Neuronal stem cell (in vitro differentiated cells): ENCODE measurements around the gene SSTR5.
A peak's percentile ranks its signal among the peaks of the same experiment; 100 is the strongest.

Experiments
- DNase-seq: peaks from one replicate; pipeline ENCODE4 v3.0.0-alpha.2; 2013; ENCODE audit warnings: low spot score
- H2AFZ ChIP-seq: one replicate; pipeline ENCODE4 v1.6.1; 2013; ENCODE audit warnings: mild to moderate bottlenecking, low read length, inconsistent platforms
- H2AK5ac ChIP-seq: 2 replicates; pipeline ENCODE4 v1.6.1; 2013; ENCODE audit warnings: low read depth, mild to moderate bottlenecking, inconsistent platforms, low read length, moderate library complexity, mixed read lengths
- H2BK120ac ChIP-seq: 2 replicates; pipeline ENCODE4 v1.6.1; 2013; ENCODE audit warnings: low read depth, mild to moderate bottlenecking, inconsistent platforms, low read length, moderate library complexity, mixed read lengths
- H2BK12ac ChIP-seq: one replicate; pipeline ENCODE4 v1.6.1; 2013; ENCODE audit warnings: low read length, inconsistent platforms
- H2BK15ac ChIP-seq: 2 replicates; pipeline ENCODE4 v1.6.1; 2013; ENCODE audit warnings: mild to moderate bottlenecking, low read length, inconsistent platforms, mixed read lengths
- H2BK5ac ChIP-seq: one replicate; pipeline ENCODE4 v1.6.1; 2013; ENCODE audit warnings: inconsistent platforms, mild to moderate bottlenecking, low read length, moderate library complexity
- H3K14ac ChIP-seq: one replicate; pipeline ENCODE4 v1.6.1; 2013; ENCODE audit warnings: low read length, inconsistent platforms
- H3K18ac ChIP-seq: 2 replicates; pipeline ENCODE4 v1.6.1; 2013; ENCODE audit warnings: low read length, inconsistent platforms
- H3K23ac ChIP-seq: 2 replicates; pipeline ENCODE4 v1.6.1; 2013; ENCODE audit warnings: low read depth, mild to moderate bottlenecking, mixed read lengths, low read length, inconsistent platforms; ENCODE audit not compliant: poor library complexity
- H3K27ac ChIP-seq: replicated peaks from 3 replicates; pipeline ENCODE4 v1.5.1; 2013; ENCODE audit warnings: low read length, inconsistent platforms
- H3K27me3 ChIP-seq, 3 experiments: 2 replicates each; pipeline ENCODE4 v1.6.1; 2013; ENCODE audit warnings: low read length in 3 of 3, mild to moderate bottlenecking in 2 of 3, inconsistent platforms in 1 of 3, low read depth in 1 of 3, mixed read lengths in 1 of 3, moderate library complexity in 1 of 3; ENCODE audit not compliant: control insufficient read depth in 3 of 3, insufficient read depth in 3 of 3
- H3K36me3 ChIP-seq, 2 donors: replicated peaks in 1 of 2; 2 replicates each; pipeline ENCODE4 v1.6.1; 2013; ENCODE audit warnings: low read length in 2 of 2; ENCODE audit not compliant: control insufficient read depth in 2 of 2, insufficient read depth in 2 of 2
- H3K4ac ChIP-seq: 2 replicates; pipeline ENCODE4 v1.6.1; 2013; ENCODE audit warnings: inconsistent platforms, mild to moderate bottlenecking, low read length, moderate library complexity
- H3K4me1 ChIP-seq, 2 donors: 1 replicate in 1 of 2; 2 replicates in 1 of 2; pipeline ENCODE4 v1.6.1; 2013; ENCODE audit warnings: low read length in 2 of 2, low read depth in 1 of 2; ENCODE audit not compliant: control insufficient read depth in 2 of 2, insufficient read depth in 1 of 2
- H3K4me2 ChIP-seq: one replicate; pipeline ENCODE4 v1.6.1; 2013; ENCODE audit warnings: mild to moderate bottlenecking, low read length, inconsistent platforms; ENCODE audit not compliant: insufficient read depth, poor library complexity, severe bottlenecking
- H3K4me3 ChIP-seq, 2 donors: 2 replicates each; pipeline ENCODE4 v1.5.1; 2013; ENCODE audit warnings: low read length in 2 of 2, mild to moderate bottlenecking in 2 of 2, inconsistent platforms in 1 of 2, moderate library complexity in 1 of 2
- H3K79me1 ChIP-seq: one replicate; pipeline ENCODE4 v1.6.1; 2013; ENCODE audit warnings: low read depth, mild to moderate bottlenecking, inconsistent platforms, low read length, moderate library complexity
- H3K9ac ChIP-seq: one replicate; pipeline ENCODE4 v1.6.1; 2013; ENCODE audit warnings: mild to moderate bottlenecking, low read depth, low read length, inconsistent platforms; ENCODE audit not compliant: poor library complexity
- H3K9me3 ChIP-seq, 2 donors: replicated peaks in 1 of 2; 2 replicates each; pipeline versions ENCODE3 to v1.6.1; 2013; ENCODE audit warnings: low read length in 2 of 2, mild to moderate bottlenecking in 2 of 2, inconsistent platforms in 1 of 2, low read depth in 1 of 2, mixed read lengths in 1 of 2, moderate library complexity in 1 of 2; ENCODE audit not compliant: control insufficient read depth in 2 of 2, insufficient read depth in 1 of 2
- H4K8ac ChIP-seq: one replicate; pipeline ENCODE4 v1.6.1; 2013; ENCODE audit warnings: low read depth, mild to moderate bottlenecking, inconsistent platforms, low read length, moderate library complexity
- H4K91ac ChIP-seq: one replicate; pipeline ENCODE4 v1.6.1; 2013; ENCODE audit warnings: low read length, low read depth, mild to moderate bottlenecking, inconsistent platforms; ENCODE audit not compliant: poor library complexity
- WGBS, 2 donors: extraction: QIAGEN DNeasy Blood & Tissue Kit; methylation state at CpG; one replicate each; pipeline ENCODE4 v1.1.7; 2013; ENCODE audit warnings: missing lambda C conversion rate in 2 of 2, mixed read lengths in 1 of 2; ENCODE audit not compliant: insufficient read length in 2 of 2, insufficient replicate concordance in 1 of 2; ENCODE audit errors: extremely low coverage in 2 of 2; 5-methylcytosine and 5-hydroxymethylcytosine counted together

The SSTR5 gene

GRCh38 chr16:1036166-1036565 is 36.4 kb upstream of the SSTR5 start:
- DNase-seq, result no peak
- Histone ChIP-seq H3K9ac (no peak overlapping the region), H3K18ac (peak overlapping the region; percentile 91), H4K8ac (no peak overlapping the region), H4K91ac (no peak overlapping the region), H2BK12ac (peak overlapping the region; percentile 90), H3K4me1 (peaks cover 0 to 3% of the 10 kb centered on the region in 2 donors), H2BK15ac (peak overlapping the region; percentile 96), H3K4ac (no peak overlapping the region), H3K27ac (no peak overlapping the region), H3K79me1 (peaks cover 4% of the 10 kb centered on the region), H2BK5ac (peak overlapping the region; percentile 13), H3K23ac (peak overlapping the region; percentile 91), H3K4me2 (no peak overlapping the region), H3K9me3 (peaks cover 0 to 4% of the 10 kb centered on the region in 2 donors), H3K14ac (peak overlapping the region; percentile 82), H3K4me3 (no peak overlapping the region), H3K27me3 (peaks cover 0 to 15% (median 0%) of the 10 kb centered on the region in 3 experiments), H2AFZ (no peak overlapping the region), H2AK5ac (peak overlapping the region; percentile 98), H2BK120ac (peak overlapping the region; percentile 87), H3K36me3 (no peaks in the 10 kb centered on the region)
- WGBS, 2 donors, result no CpG with 5 or more reads among the region's 15 CpGs

- Histone ChIP-seq H4K91ac (peak overlapping the region; percentile 43), H3K4me1 (peaks cover 0 to 3% of the 10 kb centered on the region in 2 donors), H3K18ac (peak overlapping the region; percentile 70), H3K36me3 (no peaks in the 10 kb centered on the region), H2BK12ac (no peak overlapping the region), H3K79me1 (peaks cover 4% of the 10 kb centered on the region), H2BK5ac (peak overlapping the region; percentile 13), H2AK5ac (peak overlapping the region; percentile 98), H2BK120ac (peak overlapping the region; percentile 87), H3K4ac (no peak overlapping the region), H3K9me3 (peaks cover 4 to 8% of the 10 kb centered on the region in 2 donors), H2BK15ac (peak overlapping the region; percentile 96), H2AFZ (peak overlapping the region; percentile 45), H3K4me2 (no peak overlapping the region), H3K4me3 (no peak overlapping the region), H3K9ac (peak overlapping the region; percentile 44), H3K23ac (peak overlapping the region; percentile 93), H3K27ac (no peak overlapping the region), H4K8ac (no peak overlapping the region), H3K27me3 (peaks cover 0 to 15% (median 0%) of the 10 kb centered on the region in 3 experiments), H3K14ac (peak overlapping the region; percentile 82)
- WGBS, 2 donors, result no CpG with 5 or more reads among the region's 21 CpGs
- DNase-seq, result no peak
Observed at GRCh38 chr16:1036726-1037393, 35.7 kb upstream of the SSTR5 start.

GRCh38 chr16:1037394-1038257 is 34.9 kb upstream of the SSTR5 start:
- Histone ChIP-seq H4K91ac (peak overlapping the region; percentile 85), H3K14ac (peak overlapping the region; percentile 82), H3K36me3 (no peaks in the 10 kb centered on the region), H3K27ac (no peak overlapping the region), H3K9ac (no peak overlapping the region), H2BK15ac (peak overlapping the region; percentile 96), H2BK12ac (no peak overlapping the region), H3K9me3 (peaks cover 12 to 13% of the 10 kb centered on the region in 2 donors), H3K27me3 (peaks cover 0 to 15% (median 0%) of the 10 kb centered on the region in 3 experiments), H4K8ac (no peak overlapping the region), H3K4me3 (no peak overlapping the region), H3K23ac (peak overlapping the region; percentile 93), H3K4ac (no peak overlapping the region), H3K18ac (peak overlapping the region; percentile 85), H2AK5ac (peak overlapping the region; percentile 98), H3K4me1 (peaks cover 0 to 3% of the 10 kb centered on the region in 2 donors), H3K4me2 (no peak overlapping the region), H2AFZ (no peak overlapping the region), H2BK5ac (peak overlapping the region; percentile 82), H3K79me1 (peaks cover 4% of the 10 kb centered on the region), H2BK120ac (peak overlapping the region; percentile 41)
- WGBS, 2 donors, result no CpG with 5 or more reads among the region's 31 CpGs
- DNase-seq, result no peak

- H3K27ac ChIP-seq, result no peak overlapping the region
- no peak overlapping the region for H2AFZ ChIP-seq
- H3K27me3 ChIP-seq, result peaks cover 0 to 15% (median 0%) of the 10 kb centered on the region in 3 experiments
- H3K14ac ChIP-seq, result peak overlapping the region; percentile 17
- H3K4ac ChIP-seq, result no peak overlapping the region
- no peak overlapping the region for H4K8ac ChIP-seq
- H2BK12ac ChIP-seq, result no peak overlapping the region
- H3K18ac ChIP-seq, result peak overlapping the region; percentile 80
- H3K9me3 ChIP-seq, result peaks cover 9 to 12% of the 10 kb centered on the region in 2 donors
- H4K91ac ChIP-seq, result no peak overlapping the region
- H2BK15ac ChIP-seq, result peak overlapping the region; percentile 97
- no peak overlapping the region for H3K23ac ChIP-seq
- H2BK120ac ChIP-seq, result no peak overlapping the region
- H2AK5ac ChIP-seq, result peak overlapping the region; percentile 98
- no peak overlapping the region for H3K9ac ChIP-seq
- no peak for DNase-seq
- peaks cover 0 to 3% of the 10 kb centered on the region in 2 donors for H3K4me1 ChIP-seq
- H3K79me1 ChIP-seq, result peaks cover 4% of the 10 kb centered on the region
- no peak overlapping the region for H3K4me2 ChIP-seq
- H3K36me3 ChIP-seq, result no peaks in the 10 kb centered on the region
- no CpG with 5 or more reads among the region's 12 CpGs for WGBS, 2 donors
- H2BK5ac ChIP-seq, result peak overlapping the region; percentile 75
- no peak overlapping the region for H3K4me3 ChIP-seq
Observed at GRCh38 chr16:1038932-1039331, 33.6 kb upstream of the SSTR5 start.
